ENCODE results near the gene PCGF2. TPM values are rescaled to one million over a fixed set of nuclear protein-coding genes. Genes with fewer than 3 reads are reported as not detected.
A peak's percentile ranks its signal among the peaks of the same experiment; 100 is the strongest.

Gene PCGF2
- total RNA-seq, 1 donor from 2014 or later, result 112 TPM

DNA sequence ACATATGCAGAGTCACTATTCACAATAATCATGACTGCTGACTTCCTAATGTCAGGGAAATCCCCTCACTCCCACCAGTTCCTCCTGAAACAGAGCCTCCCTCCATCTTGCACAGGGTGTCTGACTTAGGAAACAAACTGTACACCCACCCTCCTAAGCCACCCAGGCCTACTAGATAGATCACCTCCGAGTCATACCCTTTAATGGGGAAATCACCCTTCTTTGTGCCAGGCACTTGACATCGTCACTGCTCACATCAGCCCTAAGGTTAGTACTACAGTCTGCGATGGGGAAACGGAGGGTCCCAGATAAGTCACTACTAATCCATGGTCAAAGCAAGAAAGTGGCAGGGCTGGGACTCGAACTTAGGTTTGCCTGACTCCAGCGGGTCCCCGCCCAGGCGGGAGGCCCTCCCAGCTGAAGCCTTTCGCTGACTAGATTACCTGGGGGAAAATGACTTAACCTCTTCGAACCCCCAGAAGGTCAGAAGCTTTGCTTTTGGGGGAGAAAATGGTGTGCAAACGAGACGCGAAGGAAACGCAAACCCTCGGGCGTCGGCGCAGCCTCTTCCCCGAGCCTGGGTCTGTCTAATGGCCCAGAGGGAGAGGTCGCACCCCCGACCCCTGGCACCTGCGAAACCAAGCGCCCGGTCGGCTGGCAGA is 46.5 kb downstream of the PCGF2 start:
- Mint-ChIP-seq H3K9me3 (ENCODE audit: low read depth) (no peaks in the 10 kb centered on the region), H3K27me3 (peaks cover 39% of the 10 kb centered on the region), H3K27ac (peak overlapping the region; percentile 70), H3K4me3 (ENCODE audit: low read depth) (peak overlapping the region; percentile 73), H3K36me3 (ENCODE audit: insufficient read depth) (no peaks in the 10 kb centered on the region), H3K4me1 (ENCODE audit: low read depth) (peaks cover 24% of the 10 kb centered on the region)
- TF ChIP-seq, protein P1, sequence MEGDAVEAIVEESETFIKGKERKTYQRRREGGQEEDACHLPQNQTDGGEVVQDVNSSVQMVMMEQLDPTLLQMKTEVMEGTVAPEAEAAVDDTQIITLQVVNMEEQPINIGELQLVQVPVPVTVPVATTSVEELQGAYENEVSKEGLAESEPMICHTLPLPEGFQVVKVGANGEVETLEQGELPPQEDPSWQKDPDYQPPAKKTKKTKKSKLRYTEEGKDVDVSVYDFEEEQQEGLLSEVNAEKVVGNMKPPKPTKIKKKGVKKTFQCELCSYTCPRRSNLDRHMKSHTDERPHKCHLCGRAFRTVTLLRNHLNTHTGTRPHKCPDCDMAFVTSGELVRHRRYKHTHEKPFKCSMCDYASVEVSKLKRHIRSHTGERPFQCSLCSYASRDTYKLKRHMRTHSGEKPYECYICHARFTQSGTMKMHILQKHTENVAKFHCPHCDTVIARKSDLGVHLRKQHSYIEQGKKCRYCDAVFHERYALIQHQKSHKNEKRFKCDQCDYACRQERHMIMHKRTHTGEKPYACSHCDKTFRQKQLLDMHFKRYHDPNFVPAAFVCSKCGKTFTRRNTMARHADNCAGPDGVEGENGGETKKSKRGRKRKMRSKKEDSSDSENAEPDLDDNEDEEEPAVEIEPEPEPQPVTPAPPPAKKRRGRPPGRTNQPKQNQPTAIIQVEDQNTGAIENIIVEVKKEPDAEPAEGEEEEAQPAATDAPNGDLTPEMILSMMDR (IDR thresholded peaks at IDR 0.05; ENCODE audit: unreplicated experiment), result no peak
- DNase-seq (ENCODE audit: low spot score, unreplicated experiment), result no peak

GRCh38 chr17:38698760-38699159 is 49.4 kb downstream of the PCGF2 start:
- Mint-ChIP-seq H3K36me3 (ENCODE audit: insufficient read depth) (no peaks in the 10 kb centered on the region), H3K27me3 (peaks cover 41% of the 10 kb centered on the region), H3K9me3 (ENCODE audit: low read depth) (no peaks in the 10 kb centered on the region), H3K4me1 (ENCODE audit: low read depth) (peaks cover 12% of the 10 kb centered on the region), H3K27ac (no peak overlapping the region), H3K4me3 (ENCODE audit: low read depth) (no peak overlapping the region)
- DNase-seq (ENCODE audit: low spot score, unreplicated experiment), result no peak
- TF ChIP-seq, protein P1 (IDR thresholded peaks at IDR 0.05; ENCODE audit: unreplicated experiment), result no peak

DNA sequence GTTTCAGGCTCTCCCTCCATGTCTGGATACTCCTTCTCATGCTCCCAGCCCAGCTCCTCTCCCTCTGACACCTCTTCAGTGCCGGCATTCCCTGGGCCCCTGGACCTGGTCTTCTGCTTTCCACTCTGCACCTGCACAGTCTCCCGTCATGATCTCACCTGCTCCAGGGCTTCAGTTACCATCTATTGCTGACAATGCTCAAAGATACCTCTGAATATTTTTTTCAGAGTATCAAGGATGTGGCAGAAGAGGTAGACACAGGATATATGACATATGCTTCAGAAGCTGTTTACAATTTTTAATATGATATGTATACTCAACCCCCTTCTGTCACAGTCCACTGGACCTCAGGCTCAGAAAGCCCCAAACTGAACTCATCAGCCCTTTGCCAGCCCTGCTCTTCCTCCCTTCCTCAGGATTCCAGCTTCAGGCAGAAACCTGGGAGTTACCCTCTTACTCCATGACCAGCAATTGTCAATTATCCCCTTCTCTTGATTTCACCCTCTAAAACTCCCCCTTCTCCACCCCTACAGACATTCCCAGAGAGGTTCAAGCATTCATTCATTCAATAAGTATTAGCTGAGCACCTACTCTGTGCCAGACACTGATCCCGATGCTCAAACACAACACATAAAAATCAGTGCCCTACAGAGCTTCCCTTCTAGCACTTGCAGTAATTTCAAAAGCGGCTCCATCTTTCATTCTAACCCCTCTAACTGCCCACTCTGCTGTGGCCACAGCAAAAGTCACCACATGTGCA is 50.9 kb downstream of the PCGF2 start:
- Mint-ChIP-seq H3K27ac (no peak overlapping the region), H3K36me3 (ENCODE audit: insufficient read depth) (no peaks in the 10 kb centered on the region), H3K9me3 (ENCODE audit: low read depth) (no peaks in the 10 kb centered on the region), H3K4me1 (ENCODE audit: low read depth) (peaks cover 8% of the 10 kb centered on the region), H3K27me3 (peaks cover 40% of the 10 kb centered on the region), H3K4me3 (ENCODE audit: low read depth) (no peak overlapping the region)
- DNase-seq (ENCODE audit: low spot score, unreplicated experiment), result no peak
- TF ChIP-seq, protein P1 (IDR thresholded peaks at IDR 0.05; ENCODE audit: unreplicated experiment), result no peak

DNA sequence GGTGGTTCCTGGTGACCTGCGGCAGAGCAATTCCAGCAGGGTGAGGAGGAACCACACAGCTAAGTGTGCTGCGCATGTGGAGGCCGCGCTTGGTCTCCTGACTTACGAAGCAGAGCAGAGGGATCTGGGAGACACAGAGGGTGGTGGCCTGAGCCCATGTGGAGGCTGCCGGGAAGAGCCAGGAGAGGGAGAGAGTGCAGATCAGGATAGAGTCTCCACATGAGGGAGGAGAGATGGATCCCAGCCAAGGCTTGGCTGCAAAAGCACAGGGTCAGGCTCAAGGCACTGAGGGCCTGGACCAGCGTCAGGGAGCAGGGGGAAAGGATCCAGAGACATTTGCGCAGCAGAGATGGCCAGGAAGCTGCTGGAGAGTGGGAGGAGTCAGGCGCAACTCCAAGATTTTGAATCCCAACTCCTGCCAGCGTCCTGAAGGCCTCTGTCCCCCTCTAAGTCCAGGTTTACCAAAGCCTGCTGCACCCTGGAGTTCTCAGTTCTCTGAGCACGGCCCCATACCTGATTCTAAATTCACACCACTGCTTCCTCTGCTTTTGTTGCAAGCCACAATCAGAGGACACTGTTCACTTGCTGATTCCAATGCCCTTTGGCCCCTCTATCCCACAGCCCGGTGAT is 54.3 kb downstream of the PCGF2 start:
- Mint-ChIP-seq H3K27ac (no peak overlapping the region), H3K4me3 (ENCODE audit: low read depth) (no peak overlapping the region), H3K36me3 (ENCODE audit: insufficient read depth) (peaks cover 1% of the 10 kb centered on the region), H3K4me1 (ENCODE audit: low read depth) (no peaks in the 10 kb centered on the region), H3K9me3 (ENCODE audit: low read depth) (no peaks in the 10 kb centered on the region), H3K27me3 (peaks cover 35% of the 10 kb centered on the region)
- DNase-seq (ENCODE audit: low spot score, unreplicated experiment), result no peak
- TF ChIP-seq, protein P1 (IDR thresholded peaks at IDR 0.05; ENCODE audit: unreplicated experiment), result no peak

GRCh38 chr17:38691154-38691553 is 57.0 kb downstream of the PCGF2 start:
- Mint-ChIP-seq H3K36me3 (ENCODE audit: insufficient read depth) (peaks cover 1% of the 10 kb centered on the region), H3K27ac (no peak overlapping the region), H3K4me1 (ENCODE audit: low read depth) (no peaks in the 10 kb centered on the region), H3K4me3 (ENCODE audit: low read depth) (no peak overlapping the region), H3K9me3 (ENCODE audit: low read depth) (no peaks in the 10 kb centered on the region), H3K27me3 (peaks cover 23% of the 10 kb centered on the region)
- no peak for DNase-seq (ENCODE audit: low spot score, unreplicated experiment)
- TF ChIP-seq, protein P1 (IDR thresholded peaks at IDR 0.05; ENCODE audit: unreplicated experiment), result no peak

All from progenitor cell of endocrine pancreas (in vitro differentiated cells).